HG03575 (cell line): ENCODE results near the gene IL17RD.

Experiments used
- ATAC-seq: cut with Tn5 transposase; IDR thresholded peaks from one replicate; pipeline ENCODE4 v1.9.1; 2021; ENCODE audit not compliant: unreplicated experiment, insufficient number of reproducible peaks, low FRiP score; ENCODE audit errors: extremely low read depth

Gene IL17RD

DNA sequence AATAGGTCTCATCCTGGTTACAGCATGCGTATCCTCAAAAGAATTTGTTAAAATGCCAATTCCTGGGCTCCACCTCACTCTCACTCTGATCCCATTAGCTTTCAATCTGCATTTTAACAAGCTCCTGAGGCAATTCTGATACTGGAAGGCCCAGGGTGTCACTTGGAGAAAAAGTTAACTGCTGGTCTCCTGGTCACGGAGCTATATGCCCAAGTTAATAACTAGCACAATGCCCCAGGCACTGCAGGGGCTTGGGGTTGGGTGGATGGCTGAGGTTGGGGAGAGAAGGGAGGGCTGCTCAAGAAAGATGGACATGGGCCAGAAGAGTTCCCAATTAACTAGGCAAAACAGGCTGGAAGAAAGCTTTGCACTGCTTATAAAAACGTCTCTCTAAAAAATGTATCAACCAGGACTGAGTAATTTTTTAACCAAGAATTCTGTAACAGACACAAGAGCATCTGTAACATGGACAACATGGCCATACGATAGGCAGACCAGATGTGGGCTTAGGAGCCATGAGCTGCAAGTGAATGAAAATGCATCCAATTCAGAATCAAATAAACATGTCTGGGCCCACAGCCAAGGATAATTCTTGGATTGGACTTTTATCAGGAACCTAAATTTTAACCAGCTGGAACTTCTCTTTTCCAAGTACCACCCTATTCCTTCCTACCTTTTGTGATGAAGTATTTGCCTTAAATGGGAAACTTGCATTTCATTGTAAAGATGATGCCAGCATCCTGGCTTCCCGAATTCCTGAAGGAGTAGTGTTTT lies 4.2 kb downstream of the IL17RD start:
- no peak for ATAC-seq

DNA sequence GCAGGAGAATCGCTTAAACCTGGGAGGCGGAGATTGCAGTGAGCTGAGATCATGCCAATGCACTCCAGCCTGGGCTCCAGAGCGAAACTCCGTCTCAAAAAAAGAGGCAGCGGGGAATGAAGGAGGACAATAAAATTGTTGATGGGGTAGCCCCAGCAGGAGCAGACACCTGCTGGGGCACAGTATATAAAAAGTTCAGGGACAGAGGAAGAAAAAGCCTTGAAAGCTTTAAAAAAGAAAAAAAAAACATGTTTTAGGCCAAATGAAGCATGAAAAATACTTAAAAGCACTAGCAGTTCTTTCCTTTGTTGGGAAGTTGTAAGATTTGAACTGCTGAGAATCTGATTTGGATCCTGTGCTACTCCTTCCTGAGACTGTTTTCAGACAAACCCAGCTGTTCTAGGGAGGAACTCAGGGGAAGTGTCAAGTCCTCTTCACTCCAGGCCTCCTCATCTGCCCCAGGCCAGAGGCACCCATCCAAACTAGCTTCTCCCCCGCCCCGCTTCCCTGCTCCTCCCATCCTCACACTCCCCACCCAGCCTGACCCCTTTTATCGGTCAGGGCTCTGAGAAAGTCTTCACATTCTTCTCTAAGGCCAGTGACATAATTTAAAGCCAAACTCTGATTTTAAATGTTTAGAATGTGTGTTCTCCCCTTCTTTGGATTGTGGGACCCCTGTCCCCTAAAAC lies 4.9 kb downstream of the IL17RD start:
- ATAC-seq: no peak

DNA sequence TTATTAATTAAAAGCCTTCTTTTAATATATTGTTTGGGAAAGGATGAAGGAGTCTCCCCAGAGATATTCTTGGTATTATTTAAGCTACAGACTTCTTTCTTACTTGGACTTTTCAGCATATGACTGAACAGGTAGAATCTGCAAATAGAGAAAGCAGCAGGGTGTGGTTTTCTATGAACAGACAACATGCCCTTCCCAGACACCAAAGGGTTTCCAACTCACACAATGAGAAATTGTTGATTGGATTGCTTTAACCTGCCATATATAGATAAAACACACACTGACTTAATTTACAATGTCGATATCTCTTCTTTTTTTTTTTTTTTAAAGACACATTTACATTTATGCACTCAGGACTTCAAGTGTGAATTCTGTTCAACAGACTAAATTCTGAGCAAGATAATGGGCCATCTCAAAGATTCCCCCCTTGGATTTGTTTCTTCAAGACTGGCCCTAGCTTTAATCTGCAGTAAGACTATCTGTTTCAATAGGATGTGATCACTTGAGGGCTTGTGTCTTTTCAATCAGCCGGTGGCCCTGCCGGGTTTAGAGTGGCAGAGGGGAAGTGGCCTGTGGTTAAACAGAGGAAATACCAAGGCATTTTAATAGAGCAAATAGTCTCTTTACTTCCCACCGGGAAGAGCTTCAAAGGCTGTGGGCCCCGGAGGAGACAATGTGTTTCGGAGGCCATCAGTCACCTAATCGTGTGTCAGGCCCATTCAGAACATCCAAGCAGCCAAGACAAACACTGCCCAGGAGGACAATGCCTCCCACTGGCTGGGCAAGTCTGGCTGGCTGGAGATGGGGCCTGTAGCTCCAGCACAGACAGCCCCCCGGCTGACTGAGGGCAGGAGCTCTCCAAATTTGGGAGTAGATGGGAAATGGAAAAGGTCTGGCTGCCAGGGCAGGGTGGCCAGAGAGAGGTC lies 6.1 kb downstream of the IL17RD start:
- no peak for ATAC-seq

DNA sequence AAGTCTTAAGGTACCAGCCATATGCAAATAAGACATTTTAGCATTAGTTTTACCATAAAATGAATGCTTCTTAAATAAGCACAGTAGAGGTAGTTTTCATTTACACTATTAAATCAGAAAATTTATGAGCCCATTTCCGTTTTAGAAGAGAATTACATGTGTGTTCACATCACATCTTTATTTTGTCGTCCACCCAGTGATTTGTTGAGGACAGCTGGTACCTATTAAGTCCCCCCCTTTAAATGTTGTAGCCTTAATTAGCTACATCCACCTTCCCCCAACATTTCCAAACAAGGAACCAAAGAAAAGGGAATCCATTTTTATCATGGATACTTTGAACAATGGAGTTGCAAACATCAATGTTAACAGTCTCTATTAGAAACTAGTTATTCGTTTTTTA lies 6.8 kb downstream of the IL17RD start:
- no peak for ATAC-seq

DNA sequence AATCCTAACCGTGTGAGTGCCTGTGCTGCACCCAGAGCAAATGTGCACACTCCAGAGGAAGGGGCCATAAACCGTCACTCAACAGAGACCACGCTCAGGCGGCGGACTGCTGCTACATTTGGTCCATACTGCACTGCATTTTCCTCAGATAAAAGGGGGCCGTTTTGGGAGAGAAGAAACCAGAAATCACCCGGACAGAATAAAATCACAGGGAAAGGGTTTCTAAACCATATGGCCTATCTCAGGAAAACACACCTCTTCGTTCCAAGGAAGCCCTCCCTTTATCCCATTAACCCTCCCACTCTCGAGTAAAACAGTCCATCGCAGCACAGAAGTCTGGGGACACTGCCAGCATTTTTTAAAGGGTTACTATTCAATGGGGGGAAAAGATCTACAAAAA lies 7.6 kb downstream of the IL17RD start:
- ATAC-seq: no peak

DNA sequence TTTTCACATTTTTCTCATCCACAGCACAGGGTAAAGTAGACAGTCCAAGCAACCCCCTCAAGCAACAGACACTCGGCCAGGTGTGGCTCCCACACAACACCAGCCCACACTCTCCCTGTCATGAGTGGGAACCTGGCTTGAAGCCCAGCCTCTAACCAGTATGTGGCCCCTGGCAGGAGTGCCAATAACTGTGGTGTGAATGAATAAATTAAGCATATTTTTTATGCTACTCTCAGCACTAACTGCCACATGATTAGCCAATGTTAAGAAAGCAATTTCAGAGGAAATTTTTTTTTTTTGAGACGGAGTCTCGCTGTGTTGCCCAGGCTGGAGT lies 9.9 kb downstream of the IL17RD start:
- no peak for ATAC-seq

DNA sequence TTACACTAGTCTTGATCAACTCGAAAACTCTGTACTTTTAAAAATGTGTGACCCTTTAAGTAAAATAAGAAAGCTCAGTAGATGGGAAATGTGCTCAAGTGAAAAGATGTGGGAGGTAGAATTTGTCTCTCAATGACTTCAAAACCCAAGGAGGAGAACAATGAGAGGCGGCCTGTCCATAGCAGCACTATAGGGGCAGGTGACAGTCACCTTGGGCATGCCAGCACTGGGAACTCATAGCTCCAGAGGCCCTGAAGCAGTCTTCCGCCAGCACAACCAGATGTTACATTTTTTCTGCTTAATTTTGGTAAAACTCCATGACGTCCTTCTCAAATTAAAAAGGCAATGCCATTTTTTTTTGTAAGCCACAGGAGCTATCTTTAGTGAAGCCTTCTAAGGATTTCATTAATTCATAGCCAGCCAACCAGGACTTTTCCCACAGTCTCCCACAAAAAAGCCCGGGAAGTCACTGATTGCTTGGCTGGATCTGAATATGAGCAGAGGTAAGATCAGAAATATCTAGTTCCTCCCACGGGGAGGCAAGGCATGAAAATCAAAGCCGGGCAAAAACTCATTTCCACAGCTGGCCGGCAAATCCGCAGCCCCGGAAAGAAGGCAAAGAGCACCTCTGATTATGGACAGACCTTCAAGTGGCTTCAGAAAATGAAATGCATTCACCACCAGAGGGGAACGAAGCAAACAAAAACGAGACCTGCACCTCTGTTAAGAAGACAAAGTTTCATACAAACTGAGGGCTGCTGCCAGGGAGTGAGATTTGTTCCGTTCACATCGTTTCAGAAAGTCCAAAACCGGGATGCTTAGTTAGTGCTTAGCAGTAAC lies 10.5 kb downstream of the IL17RD start:
- ATAC-seq: no peak

DNA sequence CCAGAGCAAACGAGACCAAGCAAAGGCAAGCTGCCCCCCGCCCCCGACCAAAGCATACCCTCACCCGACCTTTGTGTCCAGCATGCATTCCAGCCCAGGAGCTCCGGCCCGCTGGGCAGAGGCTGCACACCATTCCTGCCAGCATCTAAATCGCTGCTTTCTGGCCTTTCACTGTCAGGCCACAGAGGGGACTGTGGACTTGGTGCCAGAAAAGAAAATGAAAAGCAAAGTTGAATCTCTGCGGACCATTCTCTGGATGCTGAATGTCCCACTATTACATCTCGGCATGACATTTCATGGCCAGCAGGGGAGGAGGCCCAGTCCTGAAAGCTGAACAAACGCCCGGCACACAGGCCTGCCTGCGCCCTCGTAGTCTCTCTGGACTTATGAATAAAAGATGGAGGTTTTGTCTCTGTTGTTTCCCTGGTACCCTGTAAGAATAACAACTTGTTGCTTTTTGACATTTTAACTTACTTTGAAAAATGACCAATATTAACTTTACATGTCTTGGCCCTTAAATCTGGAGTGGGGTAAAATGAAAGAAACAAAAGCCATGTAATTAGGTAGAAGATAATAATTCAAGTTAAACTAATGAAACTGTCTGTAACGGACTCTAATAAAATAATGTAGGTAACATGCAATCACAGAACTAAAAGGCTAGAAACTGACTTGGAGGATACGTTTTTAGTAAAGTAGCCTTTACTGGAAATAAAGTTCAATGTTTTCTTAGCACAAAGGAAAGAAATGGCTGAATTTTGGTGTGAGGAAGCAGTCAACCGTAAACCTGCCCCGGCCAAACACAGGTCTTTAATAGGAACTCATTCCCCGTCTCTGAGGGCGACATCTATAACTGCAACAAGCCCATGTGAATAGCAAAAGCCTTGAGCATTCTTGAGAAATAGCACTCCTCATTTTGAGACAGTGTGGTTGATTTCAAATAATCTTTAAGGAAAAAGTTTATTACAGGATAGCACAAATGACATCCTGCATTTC lies 12.7 kb downstream of the IL17RD start:
- ATAC-seq: no peak

DNA sequence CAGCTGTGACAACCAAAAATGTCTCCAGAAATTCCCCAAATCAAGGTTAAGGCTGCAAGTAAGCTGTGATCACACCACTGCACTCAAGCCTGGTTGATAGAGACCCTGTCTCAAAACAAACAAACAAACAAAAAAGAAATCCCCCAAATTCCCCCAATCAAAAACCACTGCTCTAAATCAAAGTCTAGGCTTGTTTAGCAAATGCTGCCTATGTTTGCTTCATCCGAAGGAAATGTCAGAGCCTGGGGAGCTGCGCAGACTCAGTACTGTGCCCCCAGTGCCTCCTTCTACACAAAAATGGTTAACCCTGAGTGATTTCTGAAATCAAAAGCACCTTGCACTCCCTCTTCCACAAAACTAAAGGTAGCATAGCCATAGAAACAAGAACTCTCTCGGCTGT lies 13.4 kb downstream of the IL17RD start:
- ATAC-seq: no peak

DNA sequence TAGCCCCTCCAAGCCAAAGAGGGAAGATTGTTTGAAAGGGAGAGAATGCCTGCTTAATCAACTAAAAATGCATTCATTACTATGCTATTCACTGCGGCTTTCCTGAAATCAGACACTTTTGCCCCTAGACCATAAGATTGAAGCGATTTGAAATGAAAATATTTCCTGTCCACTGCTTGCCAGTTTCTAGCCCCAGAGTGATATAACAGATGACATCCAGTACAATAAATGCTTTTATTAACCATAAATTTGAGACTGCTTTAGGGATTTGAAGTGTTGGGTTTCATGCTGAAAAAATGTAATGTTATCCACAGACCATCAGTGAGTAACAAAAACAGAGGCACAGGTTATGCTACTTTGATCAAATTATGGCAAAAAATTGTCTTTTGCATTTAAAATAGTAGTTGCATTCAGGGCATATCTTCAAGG lies 14.1 kb downstream of the IL17RD start:
- no peak for ATAC-seq

DNA sequence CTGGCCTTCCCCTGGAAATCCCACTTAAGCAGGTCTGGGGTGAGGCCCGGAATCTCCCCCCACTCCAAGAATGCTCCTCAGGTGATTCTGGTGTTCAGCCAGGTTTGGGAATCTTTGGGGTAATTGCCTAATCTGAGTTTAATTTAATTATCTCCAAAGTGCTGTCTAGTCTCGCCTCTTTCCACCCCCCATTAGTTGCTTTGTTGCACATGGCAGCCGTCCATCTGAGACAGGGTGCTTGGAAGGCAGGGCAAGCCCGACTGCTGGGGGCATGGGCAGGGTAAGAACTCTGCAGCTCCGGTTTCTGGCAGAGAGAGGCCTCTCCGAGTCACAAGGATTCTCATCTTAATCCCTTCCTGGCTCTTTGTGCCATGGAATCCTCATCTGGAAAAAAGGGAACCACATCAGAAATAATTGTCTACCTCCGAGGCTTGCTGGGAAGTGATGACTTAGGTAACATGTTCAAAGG lies 15.0 kb downstream of the IL17RD start:
- no peak for ATAC-seq

DNA sequence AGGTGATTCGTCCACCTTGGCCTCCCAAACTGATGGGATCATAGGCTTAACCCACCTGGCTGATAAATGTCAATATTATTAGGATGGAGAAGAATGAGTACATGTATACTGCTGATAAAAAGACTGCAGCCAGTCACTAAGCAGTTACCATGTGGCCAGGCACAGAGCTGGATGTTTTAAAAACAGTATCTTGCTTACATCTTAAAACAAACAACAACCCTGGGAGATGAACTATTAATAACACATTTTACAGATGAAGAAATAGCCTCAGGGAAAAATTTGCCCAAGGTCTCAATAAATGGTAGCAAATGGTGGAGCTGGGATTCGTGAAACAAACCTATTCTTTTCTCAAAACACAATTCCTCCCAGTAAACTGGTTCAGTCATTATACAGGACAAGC lies 18.1 kb downstream of the IL17RD start:
- no peak for ATAC-seq

DNA sequence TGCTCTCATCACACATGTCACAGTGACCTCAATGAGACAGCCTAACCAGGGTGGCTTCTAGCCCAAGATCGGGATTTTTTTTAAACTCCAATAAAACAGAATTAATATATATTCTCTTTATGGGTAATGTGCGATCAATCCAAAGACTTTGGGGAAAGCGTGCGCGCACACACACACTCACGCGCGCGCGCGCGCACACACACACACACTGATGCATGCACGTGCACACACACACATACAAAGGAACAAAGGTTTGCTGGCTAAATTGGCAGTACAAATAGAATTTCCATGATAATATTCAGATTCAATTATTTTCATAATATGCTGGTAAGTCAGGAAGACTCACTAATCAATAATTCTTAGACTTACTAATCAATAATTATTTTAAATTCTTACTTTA lies 19.3 kb downstream of the IL17RD start:
- no peak for ATAC-seq

DNA sequence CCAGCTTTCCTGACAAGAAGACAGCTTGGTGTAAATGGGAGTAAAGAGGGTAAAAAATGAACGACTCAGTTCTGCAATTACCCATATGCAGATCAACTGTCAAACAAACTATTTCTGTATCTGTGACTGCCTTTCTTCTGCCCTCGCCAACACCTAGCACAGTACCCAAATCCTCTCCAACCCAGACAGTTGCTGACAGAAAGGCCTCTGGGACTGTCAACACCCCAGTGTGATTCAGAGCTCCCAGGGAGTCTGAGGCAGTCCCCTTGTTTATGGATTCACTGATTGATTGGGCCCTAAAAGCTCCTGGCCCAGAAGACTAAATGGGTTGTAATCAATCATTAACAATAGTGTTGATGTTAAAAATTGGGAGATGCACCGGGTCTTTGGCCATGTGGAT lies 20.2 kb downstream of the IL17RD start:
- ATAC-seq: no peak

DNA sequence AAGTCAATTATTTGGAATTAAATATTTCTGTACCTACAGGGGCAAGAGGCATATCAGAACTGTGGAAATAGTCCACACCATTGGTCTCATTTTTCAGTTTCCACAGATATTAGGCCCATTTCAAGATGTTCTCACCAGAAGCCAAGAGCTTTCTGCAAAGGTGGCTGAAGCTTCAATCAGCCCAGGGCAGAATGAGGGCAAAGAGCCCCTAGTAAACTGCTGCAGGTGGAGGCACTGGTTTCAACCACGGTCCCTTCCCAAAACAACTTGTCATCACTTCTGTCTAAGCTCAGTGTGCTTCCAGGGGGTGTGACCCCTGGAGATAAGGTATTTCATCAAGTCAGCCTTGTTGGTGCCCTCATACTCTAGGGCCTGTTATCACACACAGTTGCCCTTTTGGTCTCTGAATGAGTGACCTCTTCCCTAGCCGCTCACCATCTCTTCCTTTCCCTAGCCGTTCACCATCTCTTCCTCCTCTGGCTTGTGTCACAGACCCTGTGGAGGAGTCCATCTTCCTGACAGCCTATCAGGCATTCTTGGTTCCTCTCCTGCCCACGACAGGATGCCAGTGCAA lies 21.2 kb downstream of the IL17RD start:
- no peak for ATAC-seq

DNA sequence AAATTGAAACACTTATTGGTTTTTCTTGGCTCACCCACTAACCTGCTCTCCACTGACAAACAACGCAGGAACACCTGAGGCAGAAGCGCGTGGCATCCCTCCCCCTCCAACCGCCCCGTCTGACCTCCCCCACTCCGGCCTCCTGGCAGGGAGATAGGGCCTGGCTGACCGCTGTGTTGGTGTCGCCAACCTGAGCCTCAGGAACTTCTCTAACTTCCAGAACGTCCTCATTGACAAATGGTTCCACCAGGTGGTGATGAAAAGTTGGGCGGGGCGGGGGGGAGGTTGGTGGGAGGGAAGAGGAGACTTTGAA lies 22.8 kb downstream of the IL17RD start:
- no peak for ATAC-seq

DNA sequence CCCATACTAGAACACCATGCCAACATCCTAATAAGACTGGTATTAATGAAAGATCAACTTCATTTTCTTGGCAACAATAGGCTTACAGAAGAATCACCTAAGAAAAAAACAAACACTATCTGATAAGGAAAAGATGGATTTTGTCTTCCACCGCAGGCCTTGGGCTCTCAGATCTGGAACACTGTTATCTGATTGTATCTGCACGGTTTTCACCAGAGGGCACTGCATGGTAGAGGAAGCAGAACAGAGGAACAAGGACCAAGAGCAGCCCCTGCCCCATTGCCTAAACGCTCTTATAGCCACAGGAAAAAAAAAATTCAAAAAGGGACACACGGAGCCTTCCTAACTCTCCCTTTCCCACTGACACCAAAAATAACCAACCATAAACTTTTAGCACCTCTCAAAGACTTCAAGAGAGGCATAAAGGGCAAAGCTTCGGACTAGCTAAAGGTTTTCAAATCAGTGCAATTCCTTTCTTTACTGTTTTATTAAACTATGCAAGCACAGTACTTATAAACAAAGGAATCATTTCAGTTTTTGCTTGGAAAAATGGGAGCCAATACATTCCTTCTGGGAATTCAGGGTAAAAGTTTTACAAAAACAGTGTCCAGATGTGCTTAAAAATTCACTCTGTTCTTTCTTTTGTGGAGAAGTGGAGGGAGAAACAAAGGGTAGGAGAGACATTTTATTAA lies 23.3 kb downstream of the IL17RD start:
- ATAC-seq: no peak
